Fibroblast of mammary gland (primary cell): Measurements from ENCODE around the gene PPIF.

Experiments
- DNase-seq: peaks from one replicate; pipeline ENCODE4 v3.0.0-alpha.2; 2010; ENCODE audit warnings: low read depth
- H3K4me3 ChIP-seq: 2 replicates; pipeline ENCODE4 v1.5.1; 2011; ENCODE audit warnings: low read depth, mild to moderate bottlenecking, low read length, moderate library complexity; ENCODE audit not compliant: control insufficient read depth
- TF ChIP-seq, protein P1 (sequence below): conservative IDR thresholded peaks from 2 replicates; pipeline ENCODE4 v1.5.1; 2011; ENCODE audit warnings: low read depth, low read length, inconsistent platforms; ENCODE audit not compliant: control insufficient read depth, insufficient read depth

The PPIF gene

DNA sequence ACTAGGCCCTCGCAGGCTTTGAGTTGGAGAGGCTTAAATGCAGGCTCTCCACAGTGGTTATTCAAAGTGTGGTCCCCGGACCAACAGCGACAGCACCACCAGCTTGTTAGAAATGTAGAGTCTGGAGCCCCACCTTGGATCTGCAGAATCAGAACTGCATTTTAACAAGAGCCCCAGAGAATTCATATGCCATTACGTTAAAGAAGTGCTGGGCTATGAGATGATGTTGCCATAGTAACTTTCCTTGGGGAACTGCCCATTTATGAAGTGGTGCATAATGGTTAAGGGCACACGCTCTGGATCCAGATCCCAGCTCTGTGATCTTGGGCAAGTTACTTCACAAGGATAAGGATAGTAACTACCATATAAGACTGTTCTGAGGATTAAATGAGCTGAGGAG, 49.3 kb downstream of the PPIF start:
- H3K4me3 ChIP-seq, result no peak overlapping the region
- no peak for DNase-seq
- TF ChIP-seq, protein P1, sequence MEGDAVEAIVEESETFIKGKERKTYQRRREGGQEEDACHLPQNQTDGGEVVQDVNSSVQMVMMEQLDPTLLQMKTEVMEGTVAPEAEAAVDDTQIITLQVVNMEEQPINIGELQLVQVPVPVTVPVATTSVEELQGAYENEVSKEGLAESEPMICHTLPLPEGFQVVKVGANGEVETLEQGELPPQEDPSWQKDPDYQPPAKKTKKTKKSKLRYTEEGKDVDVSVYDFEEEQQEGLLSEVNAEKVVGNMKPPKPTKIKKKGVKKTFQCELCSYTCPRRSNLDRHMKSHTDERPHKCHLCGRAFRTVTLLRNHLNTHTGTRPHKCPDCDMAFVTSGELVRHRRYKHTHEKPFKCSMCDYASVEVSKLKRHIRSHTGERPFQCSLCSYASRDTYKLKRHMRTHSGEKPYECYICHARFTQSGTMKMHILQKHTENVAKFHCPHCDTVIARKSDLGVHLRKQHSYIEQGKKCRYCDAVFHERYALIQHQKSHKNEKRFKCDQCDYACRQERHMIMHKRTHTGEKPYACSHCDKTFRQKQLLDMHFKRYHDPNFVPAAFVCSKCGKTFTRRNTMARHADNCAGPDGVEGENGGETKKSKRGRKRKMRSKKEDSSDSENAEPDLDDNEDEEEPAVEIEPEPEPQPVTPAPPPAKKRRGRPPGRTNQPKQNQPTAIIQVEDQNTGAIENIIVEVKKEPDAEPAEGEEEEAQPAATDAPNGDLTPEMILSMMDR, result no peak

DNA sequence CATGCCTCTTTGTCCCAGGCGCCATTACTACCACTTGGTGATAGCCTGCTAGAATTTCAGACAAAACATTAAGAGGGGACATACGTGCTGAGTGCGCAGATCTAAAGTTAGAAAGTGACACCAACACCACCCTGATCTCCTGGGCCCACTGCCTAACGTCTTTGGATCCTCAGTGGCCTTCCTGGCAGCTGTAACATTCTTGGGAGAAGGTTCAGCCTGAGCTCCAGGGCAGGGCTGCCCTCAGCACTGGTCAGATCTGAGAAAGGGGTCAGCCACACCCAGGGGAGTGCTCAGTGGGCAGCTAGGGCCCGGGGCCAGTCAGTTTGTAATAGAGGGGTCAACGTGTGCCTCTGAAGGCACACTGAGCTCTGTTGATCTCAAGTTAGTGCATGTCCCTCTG, 49.8 kb downstream of the PPIF start:
- no peak overlapping the region for H3K4me3 ChIP-seq
- TF ChIP-seq, protein P1, result no peak
- DNase-seq, result no peak

- peak; percentile 70 for DNase-seq
- no peak overlapping the region for H3K4me3 ChIP-seq
- TF ChIP-seq, protein P1, result no peak
Measured at GRCh38 chr10:79397575-79398303, 50.5 kb downstream of the PPIF start.

- no peak overlapping the region for H3K4me3 ChIP-seq
- TF ChIP-seq, protein P1, result no peak
Measured at GRCh38 chr10:79398642-79399041, 51.4 kb downstream of the PPIF start.

DNA sequence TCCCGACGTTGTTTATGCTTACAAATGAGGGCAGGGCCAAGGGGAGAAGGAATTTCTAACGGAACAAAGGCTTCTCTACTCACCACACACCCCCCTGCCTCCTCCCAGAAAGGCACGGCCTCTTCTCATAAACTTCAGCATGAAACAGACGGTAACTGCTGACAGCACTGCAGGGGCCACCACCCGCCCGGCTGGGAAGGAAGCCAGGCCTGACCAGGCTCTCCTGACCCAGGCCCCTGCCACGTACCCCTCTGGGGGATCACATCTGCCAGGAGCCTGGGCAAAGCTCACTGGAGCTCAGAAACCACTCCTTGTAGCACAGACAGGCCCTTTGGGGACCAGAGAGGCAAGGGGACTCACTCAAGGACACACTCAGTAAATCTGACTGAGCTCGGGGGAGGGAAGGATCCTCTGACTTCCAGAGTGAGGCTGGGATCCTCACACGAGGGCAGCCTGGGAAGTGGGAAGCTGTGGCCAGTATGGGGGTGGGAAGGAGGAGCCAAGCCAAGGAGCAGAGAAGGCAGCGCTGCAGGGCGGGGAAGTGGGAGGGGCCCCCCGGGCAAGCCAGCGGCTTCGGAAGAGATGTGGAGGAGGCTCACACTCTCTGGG, 52.1 kb downstream of the PPIF start:
- DNase-seq, result peak; percentile 97
- peak overlapping the region; percentile 9 for H3K4me3 ChIP-seq
- TF ChIP-seq, protein P1, result no peak

More at GRCh38 chr10:79398642-79399041, 51.4 kb downstream of the PPIF start:
- DNase-seq, result no peak

- DNase-seq, result peak; percentile 42
Measured at GRCh38 chr10:79400146-79401004, 53.1 kb downstream of the PPIF start.

More at GRCh38 chr10:79400146-79401004, 53.1 kb downstream of the PPIF start:
- TF ChIP-seq, protein P1, result peak; percentile 73
- H3K4me3 ChIP-seq, result no peak overlapping the region
